ENCODE data around the gene ZFP36.
A peak's percentile ranks its signal among the peaks of the same experiment; 100 is the strongest.
"Not testable (repeated sequence)": the region's sequence is repeated elsewhere in the genome, so short reads cannot be mapped to it uniquely, and the experiment has no call there.

ZFP36 gene

GRCh38 chr19:39446365-39447084 is 39.9 kb downstream of the ZFP36 start:
- no peak for DNase-seq

DNA sequence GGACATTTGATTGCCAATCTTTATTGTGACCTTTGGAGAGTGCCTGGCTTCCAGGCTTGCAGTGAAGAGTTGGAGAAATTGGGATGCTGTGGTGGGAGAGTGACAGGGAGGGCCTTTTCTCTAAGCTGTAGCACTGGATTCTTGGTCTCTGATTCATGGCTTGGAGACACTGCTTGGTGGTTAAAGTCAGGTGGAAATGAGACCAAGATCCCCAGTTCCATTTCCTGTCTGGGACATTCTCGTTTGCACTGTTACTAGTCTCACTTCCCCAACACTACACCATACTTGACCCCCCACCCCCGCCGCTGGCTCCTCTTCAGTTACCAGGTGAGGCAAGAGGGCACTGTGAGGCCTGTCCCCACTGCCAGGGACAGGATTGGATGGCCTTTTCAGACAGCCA is 41.6 kb downstream of the ZFP36 start:
- DNase-seq: peak; percentile 54 to 60

DNA sequence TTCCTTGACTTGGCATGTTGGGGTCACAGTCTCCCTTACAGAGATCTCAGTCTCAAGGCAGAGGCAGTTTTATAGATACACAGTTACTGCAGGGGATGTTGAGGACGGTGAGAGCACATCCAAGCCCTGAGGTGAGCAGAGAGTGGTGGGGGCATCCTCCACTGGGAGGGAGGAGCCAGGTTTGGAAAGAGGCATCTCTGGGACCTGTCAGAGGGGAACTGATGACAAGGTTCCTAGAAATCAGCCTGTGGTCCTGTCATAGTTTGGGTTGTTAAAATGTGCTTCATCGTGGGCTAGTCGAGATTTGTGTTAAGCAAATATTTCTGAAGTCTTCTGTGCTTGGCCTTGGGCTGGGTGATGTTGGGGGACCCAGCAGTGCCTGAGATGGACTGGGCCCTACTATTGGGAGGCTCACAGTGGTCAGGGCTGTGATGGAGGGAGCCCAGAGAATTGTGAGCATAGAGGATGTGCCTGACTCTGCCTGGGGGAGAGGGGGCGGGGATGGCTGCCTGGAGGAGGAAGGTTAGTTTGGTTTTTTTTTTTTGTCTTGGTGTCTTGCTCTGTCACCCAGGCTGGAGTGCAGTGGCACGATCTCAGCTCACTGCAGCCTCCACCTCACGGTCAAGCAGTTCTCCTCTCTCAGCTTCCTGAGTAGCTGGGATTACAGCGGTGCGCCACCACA is 42.6 kb downstream of the ZFP36 start:
- DNase-seq: no peak

DNA sequence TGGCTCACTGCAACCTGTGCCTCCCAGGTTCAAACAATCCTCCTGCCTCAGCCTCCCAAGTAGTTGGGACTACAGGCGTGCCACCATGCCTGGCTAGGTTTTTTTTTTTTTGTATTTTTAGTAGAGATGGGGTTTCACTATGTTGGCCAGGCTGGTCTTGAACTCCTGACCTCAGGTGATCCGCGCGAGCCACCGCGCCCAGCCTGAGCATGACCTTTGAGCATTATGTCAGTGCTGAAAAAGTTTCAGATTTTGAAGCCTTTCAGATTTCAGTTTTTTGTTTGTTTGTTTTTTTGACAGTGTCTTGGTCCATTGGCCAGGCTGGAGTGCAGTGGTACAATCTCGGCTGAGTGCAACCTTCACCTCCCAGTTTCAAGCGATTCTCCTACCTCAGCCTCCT is 44.6 kb downstream of the ZFP36 start:
- DNase-seq: not testable (repeated sequence)
